ENCODE data around the gene IQGAP3. TPM values are rescaled to one million over a fixed set of nuclear protein-coding genes. Genes with fewer than 3 reads are reported as not detected.

The IQGAP3 gene
- total RNA-seq, 1 donor from 2014 or later = 1.3 TPM

GRCh38 chr1:156572663-156573018, 276 bp upstream of the IQGAP3 start:
- DNase-seq (no peak), ATAC-seq (no peak)
- H3K4me3 ChIP-seq = peak overlapping the region; percentile 38
- no peak overlapping the region for H3K27ac ChIP-seq
- H3K9me3 ChIP-seq = no peaks in the 10 kb centered on the region
- H3K27me3 ChIP-seq = no peaks in the 10 kb centered on the region
- H3K4me1 ChIP-seq = no peaks in the 10 kb centered on the region
- no peaks in the 10 kb centered on the region for H3K36me3 ChIP-seq
- TF ChIP-seq CTCF (IDR thresholded peaks at IDR 0.05) = no peak
- intact Hi-C loops (cut with DNase I) = no loop called here

- no peak for ATAC-seq
- no peak overlapping the region for H3K27ac ChIP-seq
- no peaks in the 10 kb centered on the region for H3K4me1 ChIP-seq
- no peaks in the 10 kb centered on the region for H3K9me3 ChIP-seq
- no peaks in the 10 kb centered on the region for H3K27me3 ChIP-seq
- intact Hi-C loops (cut with DNase I) = no loop called here
- H3K4me3 ChIP-seq = no peak overlapping the region
- DNase-seq = no peak
- H3K36me3 ChIP-seq = no peaks in the 10 kb centered on the region
- no peak for TF ChIP-seq CTCF (IDR thresholded peaks at IDR 0.05)
Measured at GRCh38 chr1:156571261-156571852, 1.0 kb downstream of the IQGAP3 start.

- no peak for ATAC-seq
- intact Hi-C loops (cut with DNase I) = no loop called here
Measured at GRCh38 chr1:156566436-156566835, 5.9 kb downstream of the IQGAP3 start.

GRCh38 chr1:156565519-156565918, 6.8 kb downstream of the IQGAP3 start:
- DNase-seq (no peak), ATAC-seq (no peak)
- Histone ChIP-seq H3K36me3 (no peaks in the 10 kb centered on the region), H3K27ac (no peak overlapping the region), H3K27me3 (no peaks in the 10 kb centered on the region), H3K4me3 (no peak overlapping the region), H3K4me1 (no peaks in the 10 kb centered on the region), H3K9me3 (no peaks in the 10 kb centered on the region)
- intact Hi-C loops (cut with DNase I) = no loop called here
- no peak for TF ChIP-seq CTCF (IDR thresholded peaks at IDR 0.05)

More at GRCh38 chr1:156566436-156566835, 5.9 kb downstream of the IQGAP3 start:
- no peak for DNase-seq
- H3K27ac ChIP-seq = no peak overlapping the region
- no peak for TF ChIP-seq CTCF (IDR thresholded peaks at IDR 0.05)
- H3K9me3 ChIP-seq = no peaks in the 10 kb centered on the region
- no peaks in the 10 kb centered on the region for H3K27me3 ChIP-seq
- no peaks in the 10 kb centered on the region for H3K36me3 ChIP-seq
- no peak overlapping the region for H3K4me3 ChIP-seq
- H3K4me1 ChIP-seq = no peaks in the 10 kb centered on the region

GRCh38 chr1:156560585-156561163, 11.7 kb downstream of the IQGAP3 start:
- no peak for TF ChIP-seq CTCF (IDR thresholded peaks at IDR 0.05)
- Histone ChIP-seq H3K27ac (no peak overlapping the region), H3K36me3 (no peaks in the 10 kb centered on the region), H3K4me1 (no peaks in the 10 kb centered on the region), H3K9me3 (no peaks in the 10 kb centered on the region), H3K27me3 (no peaks in the 10 kb centered on the region), H3K4me3 (no peak overlapping the region)
- intact Hi-C loops (cut with DNase I) = no loop called here
- peak; percentile 50 for ATAC-seq
- no peak for DNase-seq

All from upper lobe of right lung (tissue), 1 donor.